Myocyte (in vitro differentiated cells): ENCODE measurements around the gene ADAMTS12. TPM values are rescaled to one million over a fixed set of nuclear protein-coding genes. Genes with fewer than 3 reads are reported as not detected.
"Not testable (repeated sequence)": the region's sequence is repeated elsewhere in the genome, so short reads cannot be mapped to it uniquely, and the experiment has no call there.

Source experiments
- DNase-seq: peaks from one replicate; pipeline ENCODE4 v3.0.0-alpha.2; 2012; ENCODE audit warnings: low read depth
- polyA plus RNA-seq: library from polyadenylated mRNA; unstranded; fragments of >200 nt; gene quantifications from one replicate; pipeline ENCODE4 v1.2.1, GENCODE V29; 2012; ENCODE audit warnings: missing spikeins
- total RNA-seq: library from RNA; depleted of rRNA; stranded (reverse); fragments of >200 nt; gene quantifications from 2 replicates; pipeline ENCODE4 v1.2.3, GENCODE V29; 2014

The ADAMTS12 gene
- 21.4 and 22.0 TPM in 2 replicates for total RNA-seq
- 88.1 TPM for polyA plus RNA-seq

DNA sequence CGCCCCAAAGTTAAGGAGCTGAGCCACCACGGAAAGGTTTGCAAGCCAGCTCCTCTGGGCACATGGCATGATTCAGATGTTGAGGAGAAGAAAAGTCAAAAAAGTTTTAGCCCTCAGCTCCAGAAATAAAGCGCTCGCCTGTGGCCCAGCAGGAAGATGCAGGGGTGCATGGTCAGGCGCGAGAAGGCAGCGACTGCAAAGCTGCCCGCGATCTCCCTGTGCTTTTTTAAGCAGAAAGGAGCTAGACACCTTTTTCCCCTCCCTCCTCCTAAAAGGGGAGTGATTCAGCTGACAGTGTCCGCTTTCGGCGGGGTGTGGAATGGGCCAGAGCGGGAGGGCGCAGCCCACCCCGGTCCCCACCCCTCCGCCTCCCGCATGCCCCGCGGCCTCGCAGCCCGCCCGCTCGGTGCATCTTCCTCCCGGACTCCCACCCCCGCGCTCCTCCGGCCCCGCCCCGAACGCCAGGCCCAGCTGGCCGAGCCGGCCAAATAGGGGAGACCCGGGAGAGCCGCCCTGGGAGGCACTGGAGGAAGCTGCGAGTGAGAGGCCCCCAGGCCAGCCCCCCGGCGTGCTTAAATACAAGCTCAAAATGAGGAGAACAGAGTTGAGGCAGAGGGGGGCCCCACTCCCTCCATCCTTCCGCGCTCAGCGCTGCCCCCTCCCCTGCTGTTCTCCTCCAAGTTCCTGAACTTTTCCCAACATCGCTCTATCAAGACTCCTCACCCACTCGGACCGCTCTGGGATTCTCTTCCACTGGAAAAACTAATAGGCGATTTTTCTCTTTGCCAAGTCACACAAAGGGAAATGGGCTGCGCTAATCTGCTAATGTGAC lies at the start of gene ADAMTS12:
Gene ADAMTS12, minus strand, starts transcription at position 203 of the 832 bp plus-strand sequence. Its CDS starts 134 bp downstream, at position 69.
- DNase-seq: peak; percentile 76

- DNase-seq: no peak
Measured at GRCh38 chr5:33941090-33941489, 49.3 kb upstream of the ADAMTS12 start.

DNA sequence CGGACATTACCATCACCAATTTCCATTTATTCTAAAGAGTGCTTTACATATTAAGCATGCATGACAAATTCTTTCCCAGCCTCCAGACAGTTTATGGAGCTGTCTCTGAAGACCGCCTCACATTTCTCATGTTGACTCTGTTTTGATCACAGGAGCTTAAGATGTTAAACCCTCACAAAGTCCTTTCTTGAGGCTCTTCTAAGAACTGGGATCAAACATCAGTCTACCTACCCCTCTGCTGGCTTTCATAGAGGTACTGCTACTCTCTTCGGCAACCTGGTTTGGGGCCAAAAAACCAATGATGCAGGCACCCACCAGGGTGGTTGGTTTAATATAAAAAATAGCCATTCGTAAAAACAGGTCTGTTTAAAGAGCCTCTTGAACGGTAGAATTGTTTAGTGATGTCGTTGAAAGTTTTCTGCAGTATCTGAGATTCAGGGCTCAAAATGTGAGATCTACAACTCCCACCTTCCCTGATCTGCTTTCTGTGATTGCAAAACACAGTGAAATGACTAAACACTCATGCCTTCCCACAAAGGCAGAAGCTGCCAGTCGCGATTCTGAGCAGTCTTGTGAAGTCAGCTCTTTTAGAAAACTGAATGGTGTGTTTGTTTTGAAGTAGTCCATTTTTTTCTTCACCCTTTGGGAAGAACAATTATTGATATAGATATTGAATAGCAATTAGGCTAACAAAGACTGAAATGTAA lies 47.9 kb upstream of the ADAMTS12 start:
- peak; percentile 14 for DNase-seq

DNA sequence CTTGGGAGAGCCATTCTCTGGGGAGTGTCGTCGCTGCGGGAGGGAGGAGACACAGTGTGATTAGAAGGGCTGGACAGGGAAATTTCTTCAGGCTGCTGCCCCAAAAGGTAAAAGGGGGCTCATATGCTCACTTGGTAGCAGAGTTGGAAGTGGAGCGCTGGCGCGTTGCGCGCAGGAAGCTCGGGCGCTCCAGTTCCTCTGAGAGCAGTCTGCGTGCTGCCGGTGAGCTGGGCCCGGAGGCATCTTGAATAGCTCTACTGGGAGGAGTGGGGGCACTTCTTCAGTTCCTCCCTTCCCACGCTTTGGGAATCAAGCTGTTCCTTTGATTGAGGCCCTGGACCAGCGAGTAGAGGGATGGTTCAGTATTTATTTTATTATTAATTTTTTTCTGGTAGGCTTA lies 47.1 kb upstream of the ADAMTS12 start:
- DNase-seq: no peak

GRCh38 chr5:33938507-33938796 lies 46.7 kb upstream of the ADAMTS12 start:
- DNase-seq: no peak

DNA sequence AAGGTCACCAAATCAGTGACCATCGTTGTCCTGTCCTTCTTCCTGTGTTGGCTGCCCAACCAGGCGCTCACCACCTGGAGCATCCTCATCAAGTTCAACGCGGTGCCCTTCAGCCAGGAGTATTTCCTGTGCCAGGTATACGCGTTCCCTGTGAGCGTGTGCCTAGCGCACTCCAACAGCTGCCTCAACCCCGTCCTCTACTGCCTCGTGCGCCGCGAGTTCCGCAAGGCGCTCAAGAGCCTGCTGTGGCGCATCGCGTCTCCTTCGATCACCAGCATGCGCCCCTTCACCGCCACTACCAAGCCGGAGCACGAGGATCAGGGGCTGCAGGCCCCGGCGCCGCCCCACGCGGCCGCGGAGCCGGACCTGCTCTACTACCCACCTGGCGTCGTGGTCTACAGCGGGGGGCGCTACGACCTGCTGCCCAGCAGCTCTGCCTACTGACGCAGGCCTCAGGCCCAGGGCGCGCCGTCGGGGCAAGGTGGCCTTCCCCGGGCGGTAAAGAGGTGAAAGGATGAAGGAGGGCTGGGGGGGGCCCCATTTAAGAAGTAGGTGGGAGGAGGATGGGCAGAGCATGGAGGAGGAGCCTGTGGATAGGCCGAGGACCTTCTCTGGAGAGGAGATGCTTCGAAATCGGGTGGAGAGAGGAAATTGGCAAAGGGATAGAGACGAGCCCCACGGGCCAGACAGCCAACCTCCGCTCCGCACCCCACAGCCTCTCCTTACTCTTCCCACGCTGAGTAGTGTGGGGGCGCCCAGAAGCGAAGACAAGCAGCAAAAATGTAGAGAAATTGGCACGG lies 46.1 kb upstream of the ADAMTS12 start:
- no peak for DNase-seq

DNA sequence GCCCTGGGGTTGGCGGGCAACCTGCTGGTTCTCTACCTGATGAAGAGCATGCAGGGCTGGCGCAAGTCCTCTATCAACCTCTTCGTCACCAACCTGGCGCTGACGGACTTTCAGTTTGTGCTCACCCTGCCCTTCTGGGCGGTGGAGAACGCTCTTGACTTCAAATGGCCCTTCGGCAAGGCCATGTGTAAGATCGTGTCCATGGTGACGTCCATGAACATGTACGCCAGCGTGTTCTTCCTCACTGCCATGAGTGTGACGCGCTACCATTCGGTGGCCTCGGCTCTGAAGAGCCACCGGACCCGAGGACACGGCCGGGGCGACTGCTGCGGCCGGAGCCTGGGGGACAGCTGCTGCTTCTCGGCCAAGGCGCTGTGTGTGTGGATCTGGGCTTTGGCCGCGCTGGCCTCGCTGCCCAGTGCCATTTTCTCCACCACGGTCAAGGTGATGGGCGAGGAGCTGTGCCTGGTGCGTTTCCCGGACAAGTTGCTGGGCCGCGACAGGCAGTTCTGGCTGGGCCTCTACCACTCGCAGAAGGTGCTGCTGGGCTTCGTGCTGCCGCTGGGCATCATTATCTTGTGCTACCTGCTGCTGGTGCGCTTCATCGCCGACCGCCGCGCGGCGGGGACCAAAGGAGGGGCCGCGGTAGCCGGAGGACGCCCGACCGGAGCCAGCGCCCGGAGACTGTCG lies 45.4 kb upstream of the ADAMTS12 start:
- no peak for DNase-seq

GRCh38 chr5:33936381-33937016 lies 44.7 kb upstream of the ADAMTS12 start, which contains the start of gene RXFP3:
TSS of gene RXFP3 (plus strand) at chr5:33936386. CDS start at chr5:33936741, 355 bp downstream.
- no peak for DNase-seq

GRCh38 chr5:33936004-33936380 lies 44.2 kb upstream of the ADAMTS12 start:
- peak; percentile 77 for DNase-seq

- DNase-seq: no peak
Measured at GRCh38 chr5:33934176-33934575, 42.4 kb upstream of the ADAMTS12 start.

- no peak for DNase-seq
Measured at GRCh38 chr5:33933723-33934169, 42.0 kb upstream of the ADAMTS12 start.

DNA sequence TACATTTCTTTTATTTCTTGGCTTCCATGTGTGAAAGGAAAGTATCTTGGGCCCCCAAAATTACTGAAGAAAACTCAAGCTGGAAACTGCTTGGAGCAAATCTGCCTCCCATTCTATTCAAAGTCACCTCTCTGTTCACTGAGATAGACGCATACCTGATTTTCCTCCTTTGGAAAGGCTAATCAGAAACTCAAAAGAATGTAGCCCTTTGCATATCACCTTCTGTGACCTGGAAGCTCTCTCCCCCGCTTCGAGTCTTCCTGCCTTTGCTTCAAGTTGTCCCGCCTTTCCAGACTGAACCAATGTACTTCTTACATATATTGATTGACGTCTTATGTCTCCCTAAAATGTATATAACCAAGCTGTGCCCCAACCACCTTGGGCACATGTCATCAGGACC lies 39.3 kb upstream of the ADAMTS12 start:
- DNase-seq: no peak

DNA sequence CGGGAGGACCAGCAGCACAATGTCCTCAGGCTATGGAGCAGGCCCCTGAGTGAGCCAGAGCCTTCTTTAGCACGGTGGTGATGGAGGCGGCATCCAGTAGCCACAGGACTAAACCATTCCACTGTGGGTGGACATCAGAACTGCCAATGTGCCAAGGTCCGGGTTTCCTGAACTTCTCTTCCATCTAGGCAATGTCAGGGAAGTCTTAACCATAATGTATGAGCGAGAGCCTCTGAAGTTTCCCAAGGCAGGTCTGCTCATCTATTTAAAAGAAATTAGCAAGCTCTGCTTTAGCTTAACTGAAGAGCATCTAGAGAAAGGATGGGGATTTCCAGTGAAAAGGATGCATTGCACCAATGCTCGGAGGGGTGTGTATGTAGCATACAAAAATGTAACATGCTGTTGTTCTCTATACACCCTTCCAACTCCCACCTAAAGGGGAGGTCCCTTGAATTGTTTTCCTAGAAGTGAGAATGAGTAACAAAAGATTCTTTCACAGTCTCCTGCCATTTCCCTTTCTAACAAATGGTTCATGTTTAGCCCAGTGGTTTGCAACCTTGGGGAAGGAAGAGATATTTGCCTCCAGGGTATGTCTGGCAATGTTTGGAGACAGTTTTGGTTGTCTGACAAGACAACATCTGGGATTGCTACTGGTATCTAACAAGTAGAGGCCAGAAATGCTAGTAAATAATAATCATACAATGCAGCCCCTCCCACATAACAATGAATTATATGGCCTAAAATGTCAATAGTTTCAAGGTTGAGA lies 38.3 kb upstream of the ADAMTS12 start:
- DNase-seq: no peak

DNA sequence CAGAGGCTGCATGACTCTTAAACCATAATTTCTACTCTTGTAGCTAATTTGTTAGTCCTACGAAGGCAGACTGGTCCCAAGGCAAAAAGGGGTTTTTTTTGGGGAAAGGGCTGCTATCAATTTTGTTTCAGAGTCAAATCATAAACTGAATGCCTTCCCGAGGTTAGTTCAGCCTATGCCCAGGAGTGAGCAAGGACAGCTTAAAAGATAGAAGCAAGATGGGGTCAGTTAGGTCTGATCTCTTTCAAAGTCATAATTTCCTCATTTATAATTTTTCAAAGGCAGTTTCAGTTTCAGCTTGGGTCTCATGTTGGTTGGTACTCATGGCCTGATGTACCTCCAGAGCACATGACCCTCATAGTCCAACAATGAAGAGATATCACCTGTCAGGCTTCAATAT lies 36.5 kb upstream of the ADAMTS12 start:
- no peak for DNase-seq

GRCh38 chr5:33927685-33928084 lies 35.9 kb upstream of the ADAMTS12 start:
- DNase-seq: no peak

DNA sequence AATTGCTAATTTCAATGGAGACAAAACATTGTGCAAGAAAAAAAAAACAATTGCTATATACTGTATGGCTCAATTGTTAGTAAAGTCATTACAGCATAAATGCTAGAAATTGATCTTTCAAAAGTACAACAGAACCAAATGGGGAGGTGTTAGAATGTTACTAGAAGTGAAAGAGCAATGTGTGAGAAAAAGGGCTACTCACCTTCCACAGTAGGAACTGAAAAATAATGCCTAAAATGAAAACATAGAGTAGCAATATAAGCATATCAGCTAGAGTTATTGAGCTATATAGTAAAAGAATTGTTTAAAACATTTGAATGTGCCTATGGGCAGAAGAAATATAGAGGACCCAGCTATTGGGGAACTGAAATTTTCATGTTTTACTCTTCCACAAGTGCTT lies 33.5 kb upstream of the ADAMTS12 start:
- no peak for DNase-seq

- DNase-seq: no peak
Measured at GRCh38 chr5:33921002-33921401, 29.2 kb upstream of the ADAMTS12 start.

DNA sequence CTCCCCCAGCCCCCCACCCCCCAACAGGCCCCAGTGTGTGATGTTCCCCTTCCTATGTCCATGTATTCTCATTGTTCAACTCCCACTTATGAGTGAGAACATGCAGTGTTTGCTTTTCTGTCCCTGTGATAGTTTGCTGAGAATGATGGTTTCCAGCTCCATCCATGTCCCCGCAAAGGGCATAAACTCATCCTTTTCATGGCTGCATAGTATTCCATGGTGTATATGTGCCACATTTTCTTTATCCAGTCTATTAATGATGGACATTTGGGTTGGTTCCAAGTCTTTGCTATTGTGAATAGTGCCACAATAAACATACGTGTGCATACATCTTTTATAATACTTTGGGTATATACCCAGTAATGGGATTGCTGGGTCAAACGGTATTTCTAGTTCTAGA lies 23.1 kb upstream of the ADAMTS12 start:
- not testable (repeated sequence) for DNase-seq

DNA sequence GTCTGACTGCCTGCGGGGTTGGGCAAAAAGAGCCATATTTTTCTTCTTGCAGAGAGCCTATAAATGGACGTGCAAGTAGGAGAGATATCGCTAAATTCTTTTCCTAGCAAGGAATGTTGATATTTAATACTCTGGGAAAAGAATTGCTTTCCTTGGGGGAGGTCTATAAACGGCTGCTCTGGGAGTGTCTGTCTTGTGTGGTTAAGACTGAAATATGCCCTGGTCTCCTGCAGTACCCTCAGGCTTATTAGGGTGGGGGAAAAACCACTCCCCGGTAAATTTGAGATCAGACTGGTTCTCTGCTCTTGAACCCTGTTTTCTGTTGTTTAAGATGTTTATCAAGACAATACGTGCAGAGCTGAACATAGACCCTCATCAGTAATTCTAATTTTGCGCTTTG lies 14.5 kb upstream of the ADAMTS12 start:
- DNase-seq: peak; percentile 29

- DNase-seq: no peak
Measured at GRCh38 chr5:33905381-33905780, 13.6 kb upstream of the ADAMTS12 start.
